ENCODE measurements around the gene KBTBD6.
A peak's percentile ranks its signal among the peaks of the same experiment; 100 is the strongest.
"Not testable (repeated sequence)": the region's sequence is repeated elsewhere in the genome, so short reads cannot be mapped to it uniquely, and the experiment has no call there.

The KBTBD6 gene

GRCh38 chr13:41137241-41137640 is 4.6 kb upstream of the KBTBD6 start:
- no peak for TF ChIP-seq CTCF (IDR thresholded peaks at IDR 0.05; ENCODE audit: control insufficient read depth, insufficient read depth, low read depth, low read length, missing control alignments)
- DNase-seq (ENCODE audit: low read depth) = no peak
- no peak overlapping the region for H3K4me3 ChIP-seq (ENCODE audit: control insufficient read depth, low read depth, low read length)

- no peak overlapping the region for H3K4me3 ChIP-seq (ENCODE audit: control insufficient read depth, low read depth, low read length)
- TF ChIP-seq CTCF (IDR thresholded peaks at IDR 0.05; ENCODE audit: control insufficient read depth, insufficient read depth, low read depth, low read length, missing control alignments) = no peak
- no peak for DNase-seq (ENCODE audit: low read depth)
Measured at GRCh38 chr13:41136396-41137031, 3.9 kb upstream of the KBTBD6 start.

GRCh38 chr13:41133951-41134350 is 1.3 kb upstream of the KBTBD6 start:
- no peak overlapping the region for H3K4me3 ChIP-seq (ENCODE audit: control insufficient read depth, low read depth, low read length)
- no peak for DNase-seq (ENCODE audit: low read depth)
- TF ChIP-seq CTCF (IDR thresholded peaks at IDR 0.05; ENCODE audit: control insufficient read depth, insufficient read depth, low read depth, low read length, missing control alignments) = no peak

GRCh38 chr13:41131660-41132511 is 716 bp downstream of the KBTBD6 start:
- H3K4me3 ChIP-seq (ENCODE audit: control insufficient read depth, low read depth, low read length) = peak overlapping the region; percentile 85
- not testable (repeated sequence) for DNase-seq (ENCODE audit: low read depth)

- not testable (repeated sequence) for DNase-seq (ENCODE audit: low read depth); H3K4me3 ChIP-seq (ENCODE audit: control insufficient read depth, low read depth, low read length)
Measured at GRCh38 chr13:41131189-41131588, 1.4 kb downstream of the KBTBD6 start.

GRCh38 chr13:41130356-41130755 is 2.2 kb downstream of the KBTBD6 start:
- no peak for TF ChIP-seq CTCF (IDR thresholded peaks at IDR 0.05; ENCODE audit: control insufficient read depth, insufficient read depth, low read depth, low read length, missing control alignments)
- DNase-seq (ENCODE audit: low read depth) = no peak
- H3K4me3 ChIP-seq (ENCODE audit: control insufficient read depth, low read depth, low read length) = no peak overlapping the region

GRCh38 chr13:41127701-41128100 is 4.9 kb downstream of the KBTBD6 start:
- no peak for DNase-seq (ENCODE audit: low read depth)
- H3K4me3 ChIP-seq (ENCODE audit: control insufficient read depth, low read depth, low read length) = no peak overlapping the region
- TF ChIP-seq CTCF (IDR thresholded peaks at IDR 0.05; ENCODE audit: control insufficient read depth, insufficient read depth, low read depth, low read length, missing control alignments) = no peak

Measured in AG09309 (cell line).